ENCODE results near the gene DGKG. TPM values are rescaled to one million over a fixed set of nuclear protein-coding genes. Genes with fewer than 3 reads are reported as not detected.

Gene DGKG
- total and polyA plus RNA-seq, 9 of the 15 experiments (the other 6 are each of a cell fraction or from before 2014, with no cell fraction given) = 0.01 to 0.36 (median 0.15) TPM

- H3K9me1 ChIP-seq (ENCODE audit: control insufficient read depth, insufficient read depth, low read length) = no peaks in the 10 kb centered on the region
- BruUV-seq (replicated peaks) = no TSS peak
- CTCF ChIA-PET (ENCODE audit: low intra/inter-chr PET ratio) = no interaction called here
- no peaks in the 10 kb centered on the region for H4K20me1 ChIP-seq (replicated peaks; ENCODE audit: control insufficient read depth, insufficient read depth, low read length)
- no peak overlapping the region for H3K9ac ChIP-seq (ENCODE audit: insufficient read depth in 1 of 2, low read depth in 2 of 2, low read length in 2 of 2)
- intact Hi-C loops (cut with micrococcal nuclease) (no loop called here), in situ Hi-C loops (cut with MboI) (no loop called here)
- H3K4me1 ChIP-seq (replicated peaks in 1 of 2; ENCODE audit: control insufficient read depth in 2 of 2, insufficient read depth in 2 of 2, low read length in 2 of 2) = no peaks in the 10 kb centered on the region; a peak in 1 of 5 replicates
- no peak overlapping the region for H3K4me2 ChIP-seq (ENCODE audit: insufficient read depth, low read length)
- no peak overlapping the region for H3K4me3 ChIP-seq
- WGBS (ENCODE audit: insufficient coverage, low coverage, missing lambda C conversion rate) = 0% methylated on average over 3 of the region's 3 CpGs
- no peak for FAIRE-seq
- no peak for DNase-seq (ENCODE audit: extremely low read depth in 1 of 4, low spot score in 3 of 4)
- POLR2A ChIA-PET = no interaction called here
- no peak overlapping the region for H2AFZ ChIP-seq (ENCODE audit: low read depth, low read length)
- TF ChIP-seq SMARCB1 (IDR thresholded peaks at IDR 0.05; ENCODE audit: insufficient read length, low read depth) (no peak), THAP12 (CRISPR knock-in tag; IDR thresholded peaks at IDR 0.05) (no peak), ZNF696 (CRISPR knock-in tag; conservative IDR thresholded peaks at IDR 0.05) (no peak), ZNF217 (CRISPR knock-in tag; IDR thresholded peaks at IDR 0.05) (no peak)
- H3K27ac ChIP-seq (ENCODE audit: extremely low read depth, low read depth, low read length) = no peak overlapping the region
- H3K9me3 ChIP-seq (replicated peaks; ENCODE audit: control insufficient read depth, insufficient read depth, low read depth, low read length) = no peaks in the 10 kb centered on the region
- no peaks in the 10 kb centered on the region for H3K36me3 ChIP-seq (ENCODE audit: control insufficient read depth, insufficient read depth, low read length)
- no peaks in the 10 kb centered on the region for H3K79me2 ChIP-seq (ENCODE audit: control insufficient read depth, insufficient read depth, low read length)
- ATAC-seq = no peak
- H3K27me3 ChIP-seq (ENCODE audit: control insufficient read depth in 2 of 2, insufficient read depth in 2 of 2, low read length in 2 of 2) = peaks cover 12 to 34% of the 10 kb centered on the region in 2 experiments; a peak in 4 of 5 replicates
Observed at GRCh38 chr3:186368176-186368575, 6.1 kb upstream of the DGKG start.
